Heart left ventricle (tissue), 16 donors: ENCODE data around the gene BORCS8. TPM values are rescaled to one million over a fixed set of nuclear protein-coding genes. Genes with fewer than 3 reads are reported as not detected.

Source experiments
- ATAC-seq, 4 donors: fragments of 200-7000 bp; cut with Tn5 transposase; one replicate each; pipeline ENCODE4 v1.9.1; 2020 to 2022; ENCODE audit warnings: moderate library complexity in 4 of 4, mild to moderate bottlenecking in 3 of 4, moderate number of reproducible peaks in 1 of 4
- DNase-seq, 5 donors: peaks; one replicate each; pipeline ENCODE4 v3.0.0-alpha.2; 2020
- H3K27ac ChIP-seq, 12 donors: fragments of 200-600 bp; sonication (generic) in 4 of 12; one replicate each; pipeline versions ENCODE4 v1.5.0 to v1.8.0; 2016 to 2022; ENCODE audit warnings: mild to moderate bottlenecking in 2 of 12
- H3K27me3 ChIP-seq, 9 donors: fragments of 200-600 bp; sonication (generic) in 2 of 9; one replicate each; pipeline versions ENCODE4 v1.5.1 to v1.8.0; 2016 to 2022; ENCODE audit warnings: mild to moderate bottlenecking in 3 of 9
- H3K36me3 ChIP-seq, 9 donors: fragments of 200-600 bp; sonication (generic) in 2 of 9; one replicate each; pipeline versions ENCODE4 v1.5.0 to v1.8.0; 2018 to 2022; ENCODE audit warnings: mild to moderate bottlenecking in 2 of 9
- H3K4me1 ChIP-seq, 12 donors: fragments of 200-600 bp; sonication (generic) in 4 of 12; one replicate each; pipeline versions ENCODE4 v1.5.0 to v1.8.0; 2016 to 2022; ENCODE audit warnings: mild to moderate bottlenecking in 3 of 12
- H3K4me3 ChIP-seq, 12 donors: fragments of 200-600 bp; sonication (generic) in 4 of 12; one replicate each; pipeline versions ENCODE4 v1.5.0 to v1.8.0; 2017 to 2022; ENCODE audit warnings: mild to moderate bottlenecking in 9 of 12, moderate library complexity in 4 of 12
- H3K9me3 ChIP-seq, 12 donors: fragments of 200-600 bp; sonication (generic) in 4 of 12; one replicate each; pipeline versions ENCODE4 v1.5.0 to v1.8.0; 2016 to 2022; ENCODE audit warnings: mild to moderate bottlenecking in 1 of 12
- CTCF ChIP-seq, 12 donors: fragments of 200-600 bp; sonication (generic) in 4 of 12; IDR thresholded peaks; one replicate each; pipeline versions ENCODE4 v1.5.0 to v1.8.0; 2018 to 2022; ENCODE audit warnings: antibody characterized with exemption in 12 of 12, mild to moderate bottlenecking in 5 of 12
- POLR2A ChIP-seq, 2 donors: fragments of 450-650 bp; IDR thresholded peaks; one replicate each; pipeline ENCODE4 v1.6.1; 2017; ENCODE audit warnings: antibody characterized with exemption in 2 of 2, mild to moderate bottlenecking in 2 of 2, moderate library complexity in 2 of 2
- WGBS, 4 donors: extraction: QIAGEN DNeasy Blood & Tissue Kit in 2 of 4; methylation state at CpG; one replicate each; pipeline versions ENCODE4 v1.1.5 to v1.1.7; 2013 to 2018; 5-methylcytosine and 5-hydroxymethylcytosine counted together
- intact Hi-C, 10 donors: fragments of 100-400 bp; cut with DNase I; formaldehyde crosslinking; loops; one replicate each; pipeline versions ENCODE4 v1.11.1 to v1.14.2; 2022
- polyA plus RNA-seq, 2 donors: library from polyadenylated mRNA; stranded (reverse); fragments of 200-250 nt; gene quantifications; one replicate each; pipeline ENCODE4 v1.2.3, GENCODE V29; 2013
- total RNA-seq, 9 donors: library from RNA; depleted of rRNA in 2 of 9; stranded (reverse); fragments of >200 nt in 2 of 9; fragmentation: NEBNext Ultra II Directional in 3 of 9; extraction: Animal tissue kit (Norgen Biotek cat#: 25700) in 3 of 9; gene quantifications; one replicate each; pipeline versions ENCODE4 v1.1.0 to v1.2.4, GENCODE V29; 2016 to 2023
- donor health status: ischemic (EF 13 %, LVEDD 7.1; RV severe dilation, severe dysfunction).
- donor health status: healthy with polysubstance abuse.
- donor health status: DM: no; HTN: yes; CAD: no.
- donor health status: DM: no; HTN: no; CAD: no.
- donor health status: ischemic (EF 25% LVEDD 6.9; RV normal size, moderate dysfunction).
- donor health status: ischemic (EF 25% LVEDD 5.7; RV mildly dilated, moderate dysfunction).
- donor health status: healthy.
- donor health status: DM: yes; HTN: yes; CAD: no.
- donor health status: ischemic (EF 35%, LVEDD 5.7; RV mildly dilated, moderate dysfunction).
- donor health status: nonischemic (EF 11% LVEDD 7.7; RV severe dilation, severe dysfunction).
- donor health status: DM: yes; HTN: yes; CAD: no.
- donor health status: PGD.
- donor health status: ischemic (EF 29% LVEDD 5.4; RV normal size, mild dysfunction).
- donor health status: nonischemic (EF 23%, LVEDD 6.1; RV moderate dilation, normal function).

BORCS8 gene
- total and polyA plus RNA-seq, 11 donors: 14.4 to 28.9 (median 22.7) TPM

GRCh38 chr19:19214892-19215291, 22.9 kb upstream of the BORCS8 start:
- H3K4me3 ChIP-seq: no peak overlapping the region
- DNase-seq (no peak), ATAC-seq (peak in 3 of 4 donors; percentile 61 to 84 (median 72))
- H3K9me3 ChIP-seq: no peaks in the 10 kb centered on the region
- 0 to 2% (median 1%) methylated on average over 5 to 8 of the region's 8 CpGs for WGBS, 4 donors
- no peaks in the 10 kb centered on the region for H3K36me3 ChIP-seq
- TF ChIP-seq CTCF (IDR thresholded peaks at IDR 0.05): no peak
- no peak for TF ChIP-seq POLR2A (IDR thresholded peaks at IDR 0.05)
- H3K27me3 ChIP-seq: peaks cover 11 to 60% (median 35%) of the 10 kb centered on the region in 9 donors
- H3K4me1 ChIP-seq: no peaks in the 10 kb centered on the region
- no peak overlapping the region for H3K27ac ChIP-seq
- intact Hi-C loops: no loop called here

GRCh38 chr19:19214159-19214490, 22.2 kb upstream of the BORCS8 start:
- no peak for TF ChIP-seq POLR2A (IDR thresholded peaks at IDR 0.05)
- no peak for TF ChIP-seq CTCF (IDR thresholded peaks at IDR 0.05)
- DNase-seq (no peak), ATAC-seq (no peak)
- Histone ChIP-seq H3K9me3 (no peaks in the 10 kb centered on the region), H3K4me1 (no peaks in the 10 kb centered on the region), H3K27me3 (peaks cover 11 to 66% (median 38%) of the 10 kb centered on the region in 9 donors), H3K4me3 (no peak overlapping the region), H3K36me3 (no peaks in the 10 kb centered on the region), H3K27ac (no peak overlapping the region)
- intact Hi-C loops: no loop called here
- WGBS, 4 donors: 0 to 6% (median 4%) methylated on average over 5 of the region's 5 CpGs

- no peaks in the 10 kb centered on the region for H3K9me3 ChIP-seq
- WGBS, 4 donors: 45 to 51% (median 48%) methylated on average over 17 to 21 of the region's 21 CpGs
- intact Hi-C loops: no loop called here
- TF ChIP-seq POLR2A (IDR thresholded peaks at IDR 0.05): no peak
- no peak for TF ChIP-seq CTCF (IDR thresholded peaks at IDR 0.05)
- H3K36me3 ChIP-seq: no peaks in the 10 kb centered on the region
- peaks cover 11 to 71% (median 38%) of the 10 kb centered on the region in 9 donors for H3K27me3 ChIP-seq
- no peaks in the 10 kb centered on the region for H3K4me1 ChIP-seq
- ATAC-seq (no peak), DNase-seq (no peak)
- H3K4me3 ChIP-seq: no peak overlapping the region
- no peak overlapping the region for H3K27ac ChIP-seq
These were observed 21.6 kb upstream of the BORCS8 start for GRCh38 chr19:19213426-19214158.

GRCh38 chr19:19212916-19213315, 21.0 kb upstream of the BORCS8 start:
- no peaks in the 10 kb centered on the region for H3K4me1 ChIP-seq
- TF ChIP-seq CTCF (IDR thresholded peaks at IDR 0.05) (no peak), POLR2A (IDR thresholded peaks at IDR 0.05) (no peak)
- no peaks in the 10 kb centered on the region for H3K9me3 ChIP-seq
- H3K27me3 ChIP-seq: peaks cover 11 to 78% (median 38%) of the 10 kb centered on the region in 9 donors
- DNase-seq (no peak), ATAC-seq (no peak)
- 11 to 22% (median 18%) methylated on average over 7 of the region's 7 CpGs for WGBS, 4 donors
- intact Hi-C loops: no loop called here
- H3K4me3 ChIP-seq: no peak overlapping the region
- H3K36me3 ChIP-seq: no peaks in the 10 kb centered on the region
- H3K27ac ChIP-seq: no peak overlapping the region
